Neural progenitor cell (in vitro differentiated cells): ENCODE measurements around the gene PHF2.

Experiments
- CTCF ChIP-seq: fragments of 200-600 bp; sonication (generic); IDR thresholded peaks from 2 replicates; pipeline ENCODE4 v1.5.1; 2017; ENCODE audit warnings: antibody characterized with exemption, mild to moderate bottlenecking
- EZH2 ChIP-seq: fragments of 200-600 bp; sonication (generic); IDR thresholded peaks from 2 replicates; pipeline ENCODE4 v1.6.1; 2017; ENCODE audit warnings: antibody characterized with exemption, mild to moderate bottlenecking, moderate library complexity

GRCh38 chr9:93599571-93600403, 23.4 kb downstream of the PHF2 start:
- no peak for TF ChIP-seq CTCF
- TF ChIP-seq EZH2: no peak
